Activated CD4-positive, alpha-beta memory T cell treated with anti-CD3 and anti-CD28 coated beads for 36 hours (primary cell): Measurements from ENCODE around the gene NXNL2. TPM values are rescaled to one million over a fixed set of nuclear protein-coding genes. Genes with fewer than 3 reads are reported as not detected.

ENCODE experiments used
- CTCF ChIA-PET: fragments of 350-600 bp; sonication (Branson Sonifier 250); formaldehyde crosslinking; loops from one replicate; lab custom pipeline; 2021; ENCODE audit warnings: antibody characterized with exemption, inconsistent platforms; lab: Charles Lee
- POLR2A ChIA-PET: fragments of 350-600 bp; sonication (Branson Sonifier 250); formaldehyde crosslinking; loops from one replicate; lab custom pipeline; 2021; ENCODE audit warnings: antibody characterized with exemption; lab: Charles Lee
- DNase-seq: peaks from one replicate; pipeline ENCODE4 v3.0.0-alpha.2; 2020
- H3K27ac Mint-ChIP-seq: one replicate; pipeline ENCODE4 v1.8.0; 2021; ENCODE audit warnings: mixed read lengths
- H3K27me3 Mint-ChIP-seq: one replicate; pipeline ENCODE4 v1.8.0; 2021; ENCODE audit warnings: mixed read lengths
- H3K36me3 Mint-ChIP-seq: one replicate; pipeline ENCODE4 v1.8.0; 2021; ENCODE audit warnings: mixed read lengths
- H3K4me1 Mint-ChIP-seq: one replicate; pipeline ENCODE4 v1.8.0; 2021; ENCODE audit warnings: low read depth, mixed read lengths
- H3K4me3 Mint-ChIP-seq: one replicate; pipeline ENCODE4 v1.8.0; 2021; ENCODE audit warnings: mild to moderate bottlenecking, mixed read lengths
- H3K9me3 Mint-ChIP-seq: one replicate; pipeline ENCODE4 v1.8.0; 2021; ENCODE audit warnings: mixed read lengths
- intact Hi-C: fragments of 100-400 bp; cut with micrococcal nuclease; formaldehyde crosslinking; loops from one replicate; pipeline ENCODE4 v1.15.1; 2023
- total RNA-seq, 2 experiments: library from RNA; stranded (reverse); gene quantifications; one replicate each; pipeline ENCODE4 v1.2.3, GENCODE V29; 2021

NXNL2 gene
- total RNA-seq, 2 experiments from 2014 or later: not detected

DNA sequence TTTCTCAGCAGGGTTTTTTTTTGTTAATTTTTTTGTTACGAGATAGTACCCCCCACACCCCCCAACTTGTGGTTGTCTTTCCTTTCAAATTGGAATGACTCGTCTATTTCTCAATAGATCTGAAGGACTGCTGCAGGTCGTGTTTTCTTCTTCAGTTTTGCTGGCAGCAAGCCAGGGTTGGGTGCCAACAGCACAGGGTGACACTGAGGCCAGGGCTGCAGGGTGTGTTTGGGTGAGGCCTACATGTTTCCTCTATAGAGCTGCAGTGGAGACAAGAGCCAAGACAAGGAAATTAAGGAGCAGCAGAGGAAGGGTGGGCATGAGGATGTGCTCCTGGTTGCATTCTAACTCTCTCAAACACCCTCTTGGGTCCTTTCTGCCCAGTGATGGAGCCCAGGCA, 52.2 kb downstream of the NXNL2 start:
- Mint-ChIP-seq H3K27ac (no peak overlapping the region), H3K9me3 (no peaks in the 10 kb centered on the region), H3K36me3 (no peaks in the 10 kb centered on the region), H3K4me3 (no peak overlapping the region), H3K4me1 (peaks cover 4% of the 10 kb centered on the region), H3K27me3 (peaks cover 1% of the 10 kb centered on the region)
- CTCF ChIA-PET: interaction anchor here (1.9 kb wide), 1 partner anchor 8 kb away, joined by 5 read pairs; no protein-coding TSS in a partner anchor
- POLR2A ChIA-PET: no interaction called here
- intact Hi-C loops: no loop called here
- no peak for DNase-seq

DNA sequence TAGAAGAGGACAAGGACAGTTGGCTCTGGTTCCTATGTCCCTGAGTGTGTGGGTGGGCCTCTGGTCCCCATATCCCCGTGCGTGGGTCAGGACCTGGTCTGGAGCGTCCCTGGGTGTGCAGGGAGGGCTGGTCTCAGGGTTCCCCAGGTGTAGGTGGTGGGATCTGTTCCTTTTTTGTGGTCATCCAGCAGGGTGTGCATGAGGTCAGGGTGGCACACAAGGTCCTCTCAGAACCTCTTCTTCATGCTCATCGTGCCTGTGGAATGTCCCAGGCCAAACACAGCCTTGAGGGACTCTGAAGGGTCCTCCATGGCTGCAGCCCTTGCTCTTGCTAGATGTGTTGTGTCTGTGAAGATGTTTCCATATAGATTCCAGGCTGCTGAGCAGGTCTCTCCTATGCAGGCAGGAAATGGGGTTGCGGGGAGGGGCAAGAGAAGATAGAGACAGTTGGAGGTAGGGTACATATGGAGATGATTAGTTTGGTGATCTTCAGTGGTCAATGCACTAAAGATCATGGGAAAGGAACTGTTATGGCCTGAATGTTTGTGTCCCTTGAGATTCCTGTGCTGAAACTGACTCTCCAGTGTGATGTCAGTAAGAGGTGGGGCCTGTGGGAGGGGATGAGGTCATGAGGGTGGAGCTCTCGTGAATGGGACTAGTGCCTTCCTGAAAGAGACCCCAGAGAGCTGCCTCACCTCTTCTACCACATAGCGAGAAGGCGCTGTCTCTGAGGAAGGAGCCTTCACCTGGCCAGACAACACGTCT, 53.1 kb downstream of the NXNL2 start:
- H3K27ac Mint-ChIP-seq: no peak overlapping the region
- ChIA-PET POLR2A (no interaction called here), CTCF (interaction anchor here (1.9 kb wide), 1 partner anchor 9 kb away, joined by 5 read pairs; no protein-coding TSS in a partner anchor)
- no peak overlapping the region for H3K4me3 Mint-ChIP-seq
- intact Hi-C loops: no loop called here
- no peak for DNase-seq
- peaks cover 2% of the 10 kb centered on the region for H3K27me3 Mint-ChIP-seq
- H3K9me3 Mint-ChIP-seq: no peaks in the 10 kb centered on the region
- H3K4me1 Mint-ChIP-seq: peaks cover 4% of the 10 kb centered on the region
- no peaks in the 10 kb centered on the region for H3K36me3 Mint-ChIP-seq

DNA sequence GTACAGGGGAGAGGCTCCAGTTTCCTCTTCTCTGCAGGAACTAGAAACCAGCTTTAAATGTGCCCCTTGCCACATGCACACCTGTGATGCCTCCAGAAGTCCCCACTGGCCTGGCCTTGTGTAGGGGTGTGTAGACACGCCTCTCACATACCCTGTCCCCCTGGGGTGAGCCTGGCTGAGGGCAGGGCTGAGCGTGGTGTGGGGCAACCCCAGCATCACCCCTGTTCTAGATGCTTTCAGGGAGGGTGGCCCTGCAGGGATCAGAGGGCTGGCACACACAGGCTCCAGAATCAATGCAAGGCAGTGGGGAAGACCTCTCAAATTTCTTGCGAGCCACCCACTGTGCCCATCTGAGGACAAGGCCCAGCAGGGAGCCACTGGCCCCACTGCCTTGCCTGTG, 54.7 kb downstream of the NXNL2 start:
- CTCF ChIA-PET: no interaction called here
- no peaks in the 10 kb centered on the region for H3K9me3 Mint-ChIP-seq
- intact Hi-C loops: loop anchor here (10.0 kb wide), 1 partner anchor 155 kb away; no protein-coding TSS in a partner anchor
- H3K36me3 Mint-ChIP-seq: no peaks in the 10 kb centered on the region
- H3K4me1 Mint-ChIP-seq: peaks cover 2% of the 10 kb centered on the region
- POLR2A ChIA-PET: no interaction called here
- no peak for DNase-seq
- H3K4me3 Mint-ChIP-seq: no peak overlapping the region
- no peak overlapping the region for H3K27ac Mint-ChIP-seq
- H3K27me3 Mint-ChIP-seq: peaks cover 3% of the 10 kb centered on the region

DNA sequence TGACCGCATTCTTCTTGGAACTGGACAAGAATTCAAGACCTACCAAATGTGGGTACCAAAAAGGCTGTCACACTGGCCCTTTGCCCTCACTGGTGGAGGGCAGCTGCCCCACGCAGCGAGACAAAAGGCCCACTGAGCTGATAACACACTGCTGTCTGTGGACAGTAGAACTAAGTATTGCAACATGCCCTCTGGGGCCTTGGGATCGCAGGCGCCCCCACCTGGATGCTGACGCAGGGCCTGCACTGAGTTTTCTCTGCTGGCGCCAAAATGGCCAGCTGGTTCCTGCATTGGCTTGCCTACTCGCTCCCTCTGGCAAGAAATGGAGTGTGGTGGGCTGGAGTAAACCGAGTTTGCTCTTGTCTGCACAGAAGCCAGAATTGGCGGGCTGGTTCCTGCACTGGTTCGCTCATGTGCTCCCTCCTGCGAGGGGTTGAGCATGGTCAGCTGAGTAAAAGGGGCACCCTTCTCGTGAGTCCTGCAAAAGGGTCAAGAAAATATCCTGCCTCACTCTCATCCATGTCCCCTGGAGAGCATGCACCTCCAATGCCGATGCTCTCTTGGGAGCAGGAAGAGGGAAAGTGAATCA, 55.7 kb downstream of the NXNL2 start:
- Mint-ChIP-seq H3K9me3 (no peaks in the 10 kb centered on the region), H3K4me1 (peaks cover 2% of the 10 kb centered on the region), H3K4me3 (no peak overlapping the region), H3K27ac (no peak overlapping the region), H3K36me3 (no peaks in the 10 kb centered on the region), H3K27me3 (peaks cover 6% of the 10 kb centered on the region)
- CTCF ChIA-PET: interaction anchor here (0.7 to 1.0 kb wide), 2 partner anchors 409 to 639 kb away, joined by 3 read pairs; no protein-coding TSS in a partner anchor
- DNase-seq: peak; percentile 22
- POLR2A ChIA-PET: no interaction called here
- intact Hi-C loops: loop anchor here (10.0 kb wide), 1 partner anchor 154 kb away; no protein-coding TSS in a partner anchor

DNA sequence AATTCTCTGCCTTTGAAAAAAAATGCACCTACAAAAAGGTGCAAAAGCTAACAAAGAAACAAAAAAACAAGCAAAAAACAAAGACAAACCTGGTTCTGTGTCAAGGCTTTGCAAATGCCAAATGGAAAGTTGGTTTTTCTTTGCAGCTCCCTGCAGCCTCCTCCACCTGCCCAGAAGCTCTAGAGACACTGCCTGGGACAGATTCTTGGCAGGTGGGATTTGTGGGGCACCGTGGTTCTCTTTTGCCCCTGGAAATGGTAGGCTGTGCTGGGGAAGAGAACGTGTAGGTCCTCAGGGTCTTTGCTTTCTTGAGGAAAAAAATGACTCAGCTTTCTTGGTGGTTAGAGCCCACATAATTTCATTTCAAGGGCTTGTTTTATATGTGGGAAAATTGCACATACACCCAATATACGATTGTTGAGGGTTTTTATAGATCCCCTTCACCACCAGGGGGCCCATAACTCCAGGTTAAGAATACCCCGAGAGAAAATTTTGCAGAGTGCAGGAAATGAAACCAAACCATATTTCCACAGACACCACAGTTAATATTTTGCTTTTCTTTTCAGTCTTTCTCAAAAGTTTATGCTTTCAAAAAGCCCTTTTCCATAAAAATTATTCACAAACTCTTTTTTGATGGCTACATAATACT, 58.7 kb downstream of the NXNL2 start:
- H3K27ac Mint-ChIP-seq: no peak overlapping the region
- intact Hi-C loops: loop anchor here (10.0 kb wide), 1 partner anchor 151 kb away; no protein-coding TSS in a partner anchor
- no peaks in the 10 kb centered on the region for H3K36me3 Mint-ChIP-seq
- ChIA-PET CTCF (interaction anchor here (0.7 to 1.3 kb wide), 4 partner anchors 17 to 407 kb away, joined by 3 to 6 read pairs (median 3); no protein-coding TSS in a partner anchor), POLR2A (no interaction called here)
- peaks cover 2% of the 10 kb centered on the region for H3K4me1 Mint-ChIP-seq
- no peak overlapping the region for H3K4me3 Mint-ChIP-seq
- no peaks in the 10 kb centered on the region for H3K9me3 Mint-ChIP-seq
- H3K27me3 Mint-ChIP-seq: peaks cover 14% of the 10 kb centered on the region
- peak; percentile 49 for DNase-seq

Other genes starting within 250 kb of the NXNL2 start
- 10 to 100 TPM; 19.6 to 20.8 TPM for gene SPIN1, start 146.7 kb upstream of the NXNL2 start, total RNA-seq